Measurements from ENCODE around the gene RALB.
A peak's percentile ranks its signal among the peaks of the same experiment; 100 is the strongest.

Gene RALB

DNA sequence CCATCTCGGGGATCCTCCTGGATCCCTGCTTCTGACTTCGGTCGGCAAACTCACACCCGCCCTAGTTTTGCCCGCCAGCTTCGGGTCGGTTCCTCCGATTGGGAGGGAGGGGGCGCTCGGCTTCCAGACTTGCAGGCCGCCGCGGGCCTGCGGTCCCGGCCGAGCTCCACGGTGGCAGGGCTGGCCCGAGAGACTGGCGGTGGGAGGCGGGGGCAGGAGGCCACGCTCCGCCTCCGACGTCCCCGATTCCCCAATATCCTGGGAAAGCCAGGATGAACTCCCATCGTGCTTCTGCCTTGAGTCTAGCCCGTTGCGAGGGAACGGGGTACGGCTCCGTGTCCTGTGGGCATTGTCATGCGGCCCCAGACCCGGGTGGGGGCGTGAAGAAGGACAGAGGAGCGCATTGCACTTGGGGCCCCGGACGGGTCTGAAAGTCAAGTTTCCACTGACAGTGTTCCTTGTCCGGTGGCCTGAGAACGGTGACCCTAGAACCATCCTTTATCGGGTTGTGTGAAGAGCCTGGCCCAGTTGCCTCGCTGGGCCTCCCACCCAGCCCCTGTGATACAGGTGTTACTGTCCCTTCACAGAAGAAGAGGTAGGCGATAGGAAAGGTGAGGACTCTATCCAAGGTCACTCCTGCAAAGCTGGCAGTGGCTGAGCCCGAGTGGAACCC lies 90.9 kb downstream of the RALB start:
- TF ChIP-seq ZFX (IDR thresholded peaks at IDR 0.05; ENCODE audit: borderline replicate concordance) (no peak), CTCF (IDR thresholded peaks at IDR 0.05) (peak; percentile 68)
- peak overlapping the region; percentile 65 for H3K27ac ChIP-seq
